H1 (cell line): ENCODE results near the gene ZNF526. TPM values are rescaled to one million over a fixed set of nuclear protein-coding genes. Genes with fewer than 3 reads are reported as not detected.

Experiments
- CTCF ChIA-PET: fragments of 300-600 bp; sonication (Branson Sonifier 250); formaldehyde crosslinking; loops from one replicate; lab custom pipeline; 2021; ENCODE audit not compliant: partially characterized antibody; lab: Charles Lee
- POLR2A ChIA-PET: fragments of 300-600 bp; sonication (Branson Sonifier 250); formaldehyde crosslinking; loops from one replicate; lab custom pipeline; 2021; ENCODE audit warnings: inconsistent platforms; ENCODE audit not compliant: partially characterized antibody; lab: Charles Lee
- DNase-seq, 2 experiments: peaks; one replicate each; pipeline versions ENCODE4 v3.0.0 to v3.0.0-alpha.2; 2010 to 2022; ENCODE audit warnings: low spot score in 2 of 2, low read depth in 1 of 2, mixed read lengths in 1 of 2
- FAIRE-seq: peaks from 2 replicates; lab custom pipeline; 2011; peaks lifted over from hg19 to GRCh38; lab: Jason Lieb, UNC
- H2AFZ ChIP-seq: 2 replicates; pipeline ENCODE4 v1.8.1; 2012; ENCODE audit warnings: low read length, inconsistent platforms
- H2AK5ac ChIP-seq: 2 replicates; pipeline ENCODE4 v1.6.1; 2013; ENCODE audit warnings: low read depth, low read length
- H2BK120ac ChIP-seq: replicated peaks from 2 replicates; pipeline ENCODE3; 2013; ENCODE audit warnings: low read depth, low read length, inconsistent platforms
- H2BK12ac ChIP-seq: 2 replicates; pipeline ENCODE4 v1.6.1; 2013; ENCODE audit warnings: low read depth, low read length
- H2BK15ac ChIP-seq: 2 replicates; pipeline ENCODE4 v1.6.1; 2013; ENCODE audit warnings: low read length
- H2BK20ac ChIP-seq: 2 replicates; pipeline ENCODE4 v1.6.1; 2013; ENCODE audit warnings: low read length
- H2BK5ac ChIP-seq: 2 replicates; pipeline ENCODE4 v1.6.1; 2013; ENCODE audit warnings: low read depth, low read length
- H3K14ac ChIP-seq: 2 replicates; pipeline ENCODE4 v1.6.1; 2013; ENCODE audit warnings: inconsistent platforms; ENCODE audit not compliant: insufficient read length
- H3K18ac ChIP-seq: 2 replicates; pipeline ENCODE4 v1.6.1; 2013; ENCODE audit warnings: low read length; ENCODE audit errors: extremely low read depth
- H3K23ac ChIP-seq: 2 replicates; pipeline ENCODE4 v1.6.1; 2013; ENCODE audit warnings: inconsistent platforms; ENCODE audit not compliant: insufficient read length
- H3K23me2 ChIP-seq: 2 replicates; pipeline ENCODE4 v1.6.1; 2013; ENCODE audit warnings: low read depth, low read length
- H3K27ac ChIP-seq: 2 replicates; pipeline ENCODE4 v1.6.1; 2011; ENCODE audit warnings: low read depth, low read length, inconsistent platforms
- H3K27me3 ChIP-seq, 4 experiments: replicated peaks in 1 of 4; 1 replicate in 1 of 4; 2 replicates in 3 of 4; pipeline versions ENCODE4 v1.6.1 to v1.8.1; 2011 to 2013; ENCODE audit warnings: low read length in 3 of 4, mild to moderate bottlenecking in 3 of 4, inconsistent platforms in 2 of 4, mixed read lengths in 2 of 4, moderate library complexity in 1 of 4; ENCODE audit not compliant: control insufficient read depth in 3 of 4, insufficient read depth in 3 of 4; ENCODE audit errors: extremely low read depth in 1 of 4
- H3K36me3 ChIP-seq, 4 experiments: 2 replicates each; pipeline versions ENCODE4 v1.6.1 to v1.8.1; 2011 to 2013; ENCODE audit warnings: mild to moderate bottlenecking in 4 of 4, low read length in 3 of 4, moderate library complexity in 2 of 4, control low read depth in 1 of 4, inconsistent platforms in 1 of 4; ENCODE audit not compliant: insufficient read depth in 4 of 4, control insufficient read depth in 2 of 4
- H3K4ac ChIP-seq: replicated peaks from 2 replicates; pipeline ENCODE3; 2013; ENCODE audit warnings: low read length, low read depth, mixed read lengths, inconsistent platforms; ENCODE audit not compliant: insufficient read length
- H3K4me1 ChIP-seq, 4 experiments: replicated peaks in 1 of 4; 1 replicate in 1 of 4; 2 replicates in 3 of 4; pipeline versions ENCODE4 v1.6.1 to v1.8.1; 2011 to 2013; ENCODE audit warnings: low read length in 3 of 4, inconsistent platforms in 2 of 4, mixed read lengths in 1 of 4; ENCODE audit not compliant: insufficient read depth in 4 of 4, control insufficient read depth in 3 of 4
- H3K4me2 ChIP-seq, 2 experiments: 2 replicates each; pipeline versions ENCODE4 v1.6.1 to v1.8.1; 2011 to 2013; ENCODE audit warnings: low read depth in 2 of 2, low read length in 2 of 2, control low read depth in 1 of 2, inconsistent platforms in 1 of 2, mild to moderate bottlenecking in 1 of 2; ENCODE audit not compliant: insufficient read depth in 1 of 2
- H3K4me3 ChIP-seq, 4 experiments: fragments of 200-600, 300-600 bp in 1 of 4; sonication (generic), shearing (Covaris generic), sonication (Bioruptor Twin) in 1 of 4; 2 replicates each; pipeline versions ENCODE4 v1.5.1 to v1.8.1; 2011 to 2016; ENCODE audit warnings: low read length in 4 of 4, low read depth in 3 of 4, control low read depth in 2 of 4, inconsistent platforms in 2 of 4, mild to moderate bottlenecking in 2 of 4, mixed read lengths in 1 of 4, moderate library complexity in 1 of 4; ENCODE audit not compliant: insufficient read depth in 2 of 4; ENCODE audit errors: extremely low read depth in 1 of 4
- H3K56ac ChIP-seq: replicated peaks from 2 replicates; pipeline ENCODE3; 2013; ENCODE audit warnings: low read depth, mild to moderate bottlenecking, mixed read lengths, low read length, inconsistent platforms; ENCODE audit not compliant: insufficient read length
- H3K79me1 ChIP-seq: 2 replicates; pipeline ENCODE4 v1.6.1; 2013; ENCODE audit warnings: low read depth, low read length, control low read depth
- H3K79me2 ChIP-seq, 2 experiments: 2 replicates each; pipeline versions ENCODE4 v1.6.1 to v1.8.1; 2012 to 2013; ENCODE audit warnings: low read length in 2 of 2, mild to moderate bottlenecking in 2 of 2, inconsistent platforms in 1 of 2; ENCODE audit not compliant: insufficient read depth in 2 of 2, control insufficient read depth in 1 of 2
- H3K9ac ChIP-seq, 4 experiments: replicated peaks in 1 of 4; 1 replicate in 1 of 4; 2 replicates in 3 of 4; pipeline versions ENCODE4 v1.6.1 to v1.8.1; 2011 to 2013; ENCODE audit warnings: low read depth in 3 of 4, low read length in 3 of 4, control low read depth in 2 of 4, mild to moderate bottlenecking in 2 of 4, moderate library complexity in 2 of 4, inconsistent platforms in 1 of 4; ENCODE audit errors: extremely low read depth in 1 of 4
- H3K9me3 ChIP-seq, 2 experiments: 2 replicates each; pipeline versions ENCODE4 v1.6.1 to v1.8.1; 2012 to 2013; ENCODE audit warnings: mild to moderate bottlenecking in 2 of 2, moderate library complexity in 2 of 2, control low read depth in 1 of 2, inconsistent platforms in 1 of 2, low read depth in 1 of 2, low read length in 1 of 2, mixed read lengths in 1 of 2; ENCODE audit not compliant: insufficient read depth in 2 of 2
- H4K20me1 ChIP-seq, 2 experiments: replicated peaks in 1 of 2; 2 replicates each; pipeline versions ENCODE3 to v1.8.1; 2011 to 2013; ENCODE audit warnings: inconsistent platforms in 2 of 2, low read length in 2 of 2, mild to moderate bottlenecking in 1 of 2; ENCODE audit not compliant: insufficient read depth in 2 of 2, control insufficient read depth in 1 of 2
- H4K5ac ChIP-seq: 2 replicates; pipeline ENCODE4 v1.6.1; 2013; ENCODE audit warnings: low read length, low read depth, mixed read lengths, inconsistent platforms; ENCODE audit not compliant: insufficient read length
- H4K8ac ChIP-seq: 2 replicates; pipeline ENCODE4 v1.8.0; 2013; ENCODE audit warnings: mild to moderate bottlenecking, moderate library complexity, low read length, inconsistent platforms; ENCODE audit not compliant: insufficient read depth; ENCODE audit errors: extremely low read depth
- H4K91ac ChIP-seq: replicated peaks from 2 replicates; pipeline ENCODE3; 2013; ENCODE audit warnings: low read length, mixed read lengths, inconsistent platforms; ENCODE audit not compliant: insufficient read length
- CHD2 ChIP-seq: IDR thresholded peaks from 2 replicates; pipeline ENCODE4 v1.6.1; 2012; ENCODE audit warnings: low read length, improper control_type of control experiment
- CREB1 ChIP-seq: IDR thresholded peaks from 2 replicates; pipeline ENCODE4 v1.6.1; 2012; ENCODE audit warnings: inconsistent platforms
- FOSL1 ChIP-seq: IDR thresholded peaks from 2 replicates; pipeline ENCODE4 v1.6.1; 2011; ENCODE audit warnings: mild to moderate bottlenecking, low read depth, low read length, moderate library complexity; ENCODE audit not compliant: insufficient read depth
- HDAC6 ChIP-seq: IDR thresholded peaks from one replicate; pipeline ENCODE4 v1.7.1; 2012; ENCODE audit warnings: low read depth, mild to moderate bottlenecking, inconsistent platforms, low read length, moderate library complexity
- KDM5A ChIP-seq: fragments of 200-600 bp; IDR thresholded peaks from 2 replicates; pipeline ENCODE4 v1.7.1; 2012; ENCODE audit warnings: mild to moderate bottlenecking, low read length, inconsistent platforms, mixed read lengths
- MAFK ChIP-seq: IDR thresholded peaks from 2 replicates; pipeline ENCODE4 v1.6.1; 2012; ENCODE audit warnings: low read depth, mild to moderate bottlenecking, improper control_type of control experiment, low read length
- NANOG ChIP-seq: IDR thresholded peaks from 2 replicates; pipeline ENCODE4 v1.6.1; 2011; ENCODE audit warnings: low read length, low read depth, mild to moderate bottlenecking, inconsistent platforms; ENCODE audit not compliant: insufficient read depth, poor library complexity, severe bottlenecking
- PHF8 ChIP-seq: fragments of 200-600 bp; sonication (generic); conservative IDR thresholded peaks from 2 replicates; pipeline ENCODE4 v1.7.1; 2012; ENCODE audit warnings: low read depth, mild to moderate bottlenecking, inconsistent platforms, low read length, moderate library complexity
- RFX5 ChIP-seq: IDR thresholded peaks from 2 replicates; pipeline ENCODE4 v1.6.1; 2011; ENCODE audit warnings: low read depth, low read length, improper control_type of control experiment, borderline replicate concordance
- RNF2 ChIP-seq: fragments of 200-900, 300-1000 bp; sonication (generic); IDR thresholded peaks from 2 replicates; pipeline ENCODE4 v1.7.1; 2016; ENCODE audit warnings: borderline replicate concordance, low read depth, mild to moderate bottlenecking, antibody characterized with exemption, low read length; ENCODE audit not compliant: poor library complexity, severe bottlenecking; ENCODE audit errors: missing control alignments
- SIN3A ChIP-seq, 2 experiments: IDR thresholded peaks in 1 of 2; conservative IDR thresholded peaks in 1 of 2; 2 replicates each; pipeline ENCODE4 v1.6.1; 2011 to 2012; ENCODE audit warnings: low read length in 2 of 2, improper control_type of control experiment in 1 of 2, low read depth in 1 of 2, mild to moderate bottlenecking in 1 of 2
- SIX5 ChIP-seq: IDR thresholded peaks from 2 replicates; pipeline ENCODE4 v1.6.1; 2011; ENCODE audit warnings: mild to moderate bottlenecking, low read depth, low read length
- WGBS, 2 experiments: shearing (Covaris generic) in 1 of 2; methylation state at CpG; one replicate each; pipeline versions ENCODE4 v1.1.6 to v1.1.7; 2013 to 2015; ENCODE audit warnings: low lambda C conversion rate in 2 of 2, mixed read lengths in 2 of 2, inconsistent platforms in 1 of 2, low coverage in 1 of 2, missing lambda C conversion rate in 1 of 2; ENCODE audit not compliant: insufficient replicate concordance in 2 of 2, insufficient coverage in 1 of 2, insufficient read length in 1 of 2; ENCODE audit errors: extremely low coverage in 1 of 2, missing lambda C conversion rate in 1 of 2; 5-methylcytosine and 5-hydroxymethylcytosine counted together
- polyA plus RNA-seq, 7 experiments: library from polyadenylated mRNA; depleted of rRNA in 3 of 7; stranded (reverse) in 5 of 7; unstranded in 2 of 7; fragments of >200 nt in 5 of 7; fragments of 200-250 nt in 2 of 7; gene quantifications; 1 replicate in 5 of 7; 2 replicates in 1 of 7; 4 replicates in 1 of 7; pipeline versions ENCODE4 v1.2.1 to v1.2.3, GENCODE V29; 2011 to 2013; ENCODE audit warnings: missing spikeins in 2 of 7, mixed read lengths in 2 of 7
- total RNA-seq: library from RNA; stranded (reverse); fragmentation: NEBNext Ultra II Directional; extraction: Animal tissue kit (Norgen Biotek cat#: 25700); gene quantifications from 2 replicates; pipeline ENCODE4 v1.2.1, GENCODE V29; 2021
- TF ChIP-seq, protein P1 (sequence below): IDR thresholded peaks from 2 replicates; pipeline ENCODE4 v1.6.1; 2012; ENCODE audit warnings: inconsistent platforms

The ZNF526 gene
- total and polyA plus RNA-seq, 2 of the 8 experiments (the other 6 are each of a cell fraction or from before 2014, with no cell fraction given), result 8.4 to 14.1 TPM

- peaks cover 7 to 8% of the 10 kb centered on the region in 2 experiments for H4K20me1 ChIP-seq
- CTCF ChIA-PET, result interaction anchor here (0.6 to 3.2 kb wide), 3 partner anchors 9 to 42 kb away, joined by 3 to 23 read pairs (median 3); no protein-coding TSS in a partner anchor
- H2AK5ac ChIP-seq, result no peak overlapping the region; the same call in 1 of the 2 replicates
- peaks cover 6% of the 10 kb centered on the region; the same call in 1 of the 2 replicates for H3K23me2 ChIP-seq
- no peak overlapping the region for H4K91ac ChIP-seq
- no peak overlapping the region for H3K18ac ChIP-seq
- H2AFZ ChIP-seq, result no peak overlapping the region
- no peak overlapping the region for H3K14ac ChIP-seq
- peak overlapping the region in 3 of 4 experiments; percentile 10 to 79 (median 28); a peak in 3 of 8 replicates for H3K4me3 ChIP-seq
- H4K8ac ChIP-seq, result no peak overlapping the region
- peaks cover 0 to 10% (median 7%) of the 10 kb centered on the region in 4 experiments; a peak in 5 of 7 replicates for H3K4me1 ChIP-seq
- H3K79me2 ChIP-seq, result no peaks in the 10 kb centered on the region
- no peak for DNase-seq
- peak overlapping the region; percentile 66 to 95 for H3K4me2 ChIP-seq
- H3K27me3 ChIP-seq, result peaks cover 40 to 72% (median 64%) of the 10 kb centered on the region in 4 experiments
- no peak overlapping the region for H3K27ac ChIP-seq
- H3K56ac ChIP-seq, result no peak overlapping the region
- no peak overlapping the region for H2BK20ac ChIP-seq
- no peak overlapping the region for H2BK15ac ChIP-seq
- H4K5ac ChIP-seq, result no peak overlapping the region
- H3K9me3 ChIP-seq, result no peaks in the 10 kb centered on the region
- POLR2A ChIA-PET, result no interaction called here
- no peak overlapping the region for H3K9ac ChIP-seq
- H3K23ac ChIP-seq, result no peak overlapping the region
- H2BK5ac ChIP-seq, result no peak overlapping the region
- no peak overlapping the region for H2BK120ac ChIP-seq
- H3K79me1 ChIP-seq, result no peaks in the 10 kb centered on the region
- no peak overlapping the region for H2BK12ac ChIP-seq
- no peak overlapping the region for H3K4ac ChIP-seq
- no peaks in the 10 kb centered on the region for H3K36me3 ChIP-seq
- no peak for FAIRE-seq
- 36% methylated on average over 3 of the region's 3 CpGs; no CpG with 5 or more reads in 1 of the 2 experiments for WGBS, 2 experiments
- TF ChIP-seq MAFK (no peak), FOSL1 (no peak), NANOG (no peak), CREB1 (no peak), SIN3A (conservative IDR thresholded peaks at IDR 0.05 in 1 of 2, IDR thresholded peaks at IDR 0.05 in 1 of 2; ENCODE audit: low read depth in 1 of 2, low read length in 2 of 2) (no peak), PHF8 (no peak), RFX5 (no peak), CHD2 (no peak), KDM5A (no peak), RNF2 (no peak), HDAC6 (no peak), SIX5 (no peak)
- TF ChIP-seq, protein P1, sequence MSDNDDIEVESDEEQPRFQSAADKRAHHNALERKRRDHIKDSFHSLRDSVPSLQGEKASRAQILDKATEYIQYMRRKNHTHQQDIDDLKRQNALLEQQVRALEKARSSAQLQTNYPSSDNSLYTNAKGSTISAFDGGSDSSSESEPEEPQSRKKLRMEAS, result no peak
Measured at GRCh38 chr19:42177686-42178019, 42.5 kb upstream of the ZNF526 start.
